Esophagus mucosa (tissue), 1 donor: ENCODE results near the gene BEST1. TPM values are rescaled to one million over a fixed set of nuclear protein-coding genes. Genes with fewer than 3 reads are reported as not detected.
A peak's percentile ranks its signal among the peaks of the same experiment; 100 is the strongest.
"Not testable (repeated sequence)": the region's sequence is repeated elsewhere in the genome, so short reads cannot be mapped to it uniquely, and the experiment has no call there.

Experiments used
- ATAC-seq: fragments of 200-7000 bp; cut with Tn5 transposase; one replicate; pipeline ENCODE4 v1.9.1; 2020
- total RNA-seq: library from RNA; stranded (reverse); gene quantifications from one replicate; pipeline ENCODE4 v1.2.4, GENCODE V29; 2023
- donor health status: DM: yes; HTN: yes; CAD: no.

Gene BEST1
- total RNA-seq, 1 donor from 2014 or later: 0.44 TPM

DNA sequence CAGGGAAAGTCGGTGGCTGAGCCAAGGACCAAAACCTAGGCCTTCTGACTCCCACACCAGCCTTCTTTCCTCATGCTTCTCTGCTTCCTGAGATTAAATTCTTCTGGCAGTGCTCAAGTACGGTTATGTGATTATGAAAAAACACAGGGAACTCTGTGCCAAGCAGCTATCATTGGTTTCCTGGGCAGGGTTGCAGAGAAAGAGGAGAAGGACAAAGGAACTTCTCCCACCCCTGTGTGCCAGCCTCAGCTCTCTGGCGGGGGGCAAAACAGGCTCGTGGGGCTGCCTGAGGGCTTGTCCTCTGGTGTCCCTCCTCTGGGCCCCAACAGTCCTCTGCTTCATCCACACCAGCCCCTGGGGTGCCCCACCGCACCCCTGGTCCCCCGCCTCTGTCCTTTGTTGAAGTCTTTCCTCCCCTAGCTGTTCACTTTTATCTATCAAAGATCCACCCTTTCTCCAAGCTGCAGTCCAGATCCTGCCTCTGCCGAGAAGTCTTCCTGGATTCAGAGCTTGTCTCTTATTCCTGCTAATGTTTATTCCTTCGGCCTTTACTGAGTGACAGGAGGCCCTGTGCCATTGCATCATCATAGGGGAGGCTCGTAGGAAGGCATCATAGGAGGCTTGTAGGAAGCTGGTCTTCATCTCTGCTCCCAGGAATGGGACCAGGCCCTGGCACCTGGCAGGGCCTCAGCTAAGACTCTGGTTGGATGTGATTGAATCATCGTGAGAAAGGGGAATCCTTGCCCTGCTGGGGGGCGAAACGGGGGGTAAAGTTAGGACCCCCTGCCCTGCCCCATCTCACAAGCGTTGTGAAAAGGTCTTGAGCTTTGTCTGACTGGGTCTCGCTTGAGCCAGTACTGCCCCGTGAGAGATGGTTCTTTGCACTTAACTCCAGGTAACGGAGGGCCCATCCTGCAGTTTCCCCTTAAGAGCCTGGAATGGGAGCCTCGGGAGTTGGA, 28.8 kb downstream of the BEST1 start:
- ATAC-seq: no peak

DNA sequence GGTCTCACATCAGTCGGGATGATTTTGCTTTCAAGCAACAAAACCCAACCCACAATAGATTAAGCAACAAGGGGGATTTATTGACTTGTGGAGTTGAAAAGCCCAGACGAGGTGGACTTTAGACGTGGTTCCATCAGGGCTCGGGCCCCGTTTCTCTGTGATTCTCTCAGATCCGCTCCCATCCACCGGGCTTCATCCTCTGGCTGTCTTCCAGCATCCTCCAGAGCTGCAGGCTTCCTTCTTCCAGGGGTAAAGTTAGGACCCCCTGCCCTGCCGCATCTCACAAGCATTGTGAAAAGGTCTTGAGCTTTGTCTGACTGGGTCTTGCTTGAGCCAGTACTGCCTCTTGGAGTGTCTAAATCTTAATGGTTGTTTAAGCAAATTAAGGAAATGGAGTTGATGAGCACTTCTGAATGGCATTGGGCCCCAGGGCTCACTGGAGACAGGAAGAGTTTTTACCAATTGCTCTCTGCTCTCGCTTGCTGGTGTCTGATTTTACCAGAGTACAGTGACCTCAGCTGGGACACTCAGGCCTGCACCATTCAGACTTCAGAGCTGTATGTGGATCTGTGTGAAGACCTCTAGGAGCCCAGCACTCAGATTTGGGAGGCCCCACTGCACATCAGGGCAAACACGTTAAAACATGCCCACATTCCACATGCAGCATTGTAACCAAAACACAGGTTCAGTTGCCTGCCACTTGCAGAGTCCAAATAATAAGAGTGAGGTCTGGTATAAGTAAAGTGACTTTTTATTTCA, 30.8 kb downstream of the BEST1 start:
- peak; percentile 47 for ATAC-seq

DNA sequence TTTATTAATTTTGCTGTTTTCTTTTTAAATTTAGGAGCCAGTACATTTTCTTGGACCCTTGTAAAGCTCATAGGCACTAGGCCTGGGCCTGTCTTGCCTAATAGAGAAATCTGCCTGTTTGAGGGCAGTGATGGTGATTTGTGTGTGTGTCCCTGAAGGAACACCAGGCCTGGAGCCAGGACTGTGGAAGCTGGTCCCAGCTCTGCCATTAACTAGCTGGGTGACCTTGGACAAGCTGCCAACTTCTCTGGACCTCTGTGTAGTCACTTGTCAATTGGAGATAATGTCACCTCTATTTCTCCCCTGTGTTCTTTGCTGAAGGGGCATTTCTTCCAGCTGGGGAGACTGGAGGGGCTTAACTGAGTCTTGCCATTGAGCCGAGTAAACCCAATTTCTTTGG, 33.3 kb downstream of the BEST1 start:
- no peak for ATAC-seq

DNA sequence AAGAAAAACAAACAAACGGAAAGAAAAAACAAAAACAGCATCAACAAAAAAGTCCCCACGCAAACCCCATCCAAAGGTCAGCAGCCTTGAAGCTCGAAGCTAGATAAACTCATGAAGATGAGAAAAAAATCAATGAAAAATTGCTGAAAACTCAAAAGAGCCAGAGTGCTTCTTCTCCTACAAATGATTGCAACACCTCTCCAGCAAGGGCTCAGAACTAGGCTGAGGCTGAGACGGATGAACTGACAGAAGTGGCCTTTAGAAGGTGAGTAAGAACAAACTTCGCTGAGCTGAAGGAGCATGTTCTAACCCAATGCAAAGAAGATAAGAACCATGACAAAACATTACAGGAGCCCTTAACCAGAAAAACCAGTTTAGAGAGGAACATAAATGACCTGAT, 35.7 kb downstream of the BEST1 start:
- ATAC-seq: peak; percentile 84

DNA sequence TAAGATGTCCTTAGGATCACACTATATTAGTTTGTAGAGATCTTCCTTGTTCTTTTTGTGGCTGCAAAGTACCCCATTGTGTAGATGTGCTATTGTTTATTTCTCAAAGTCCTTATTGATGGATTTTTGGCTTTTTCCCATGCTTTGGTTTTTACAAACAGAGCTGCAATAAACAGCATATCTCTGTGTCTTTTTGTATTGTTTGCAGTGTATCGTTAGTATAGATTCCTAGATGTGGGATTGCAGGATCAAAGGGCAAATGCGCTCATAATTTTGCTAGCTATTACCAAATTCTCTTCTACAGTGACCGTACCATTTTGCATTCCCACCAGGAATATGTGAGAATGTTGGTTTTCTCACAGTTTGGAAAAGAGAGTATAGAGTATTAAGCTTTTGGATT, 44.8 kb downstream of the BEST1 start:
- ATAC-seq: no peak

DNA sequence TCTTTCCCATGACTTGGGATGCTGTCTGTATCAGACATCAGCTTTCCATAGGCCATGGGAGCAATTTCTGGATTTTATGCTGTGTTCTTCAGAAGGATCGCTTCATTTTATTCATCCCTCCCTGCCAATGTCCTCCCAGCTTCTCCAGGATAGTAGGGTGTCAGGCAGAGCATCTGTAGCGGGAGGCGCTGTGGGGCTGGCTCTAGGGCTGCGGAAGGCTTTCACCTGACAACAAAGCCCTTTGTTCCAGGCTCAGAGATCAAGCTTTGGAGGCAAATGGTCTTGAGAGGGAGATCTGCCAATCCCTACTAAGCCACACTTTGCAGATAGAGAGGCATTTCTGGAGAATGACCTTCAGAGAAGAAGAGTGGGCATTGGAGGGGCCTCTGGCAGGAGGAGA, 46.8 kb downstream of the BEST1 start:
- ATAC-seq: no peak

DNA sequence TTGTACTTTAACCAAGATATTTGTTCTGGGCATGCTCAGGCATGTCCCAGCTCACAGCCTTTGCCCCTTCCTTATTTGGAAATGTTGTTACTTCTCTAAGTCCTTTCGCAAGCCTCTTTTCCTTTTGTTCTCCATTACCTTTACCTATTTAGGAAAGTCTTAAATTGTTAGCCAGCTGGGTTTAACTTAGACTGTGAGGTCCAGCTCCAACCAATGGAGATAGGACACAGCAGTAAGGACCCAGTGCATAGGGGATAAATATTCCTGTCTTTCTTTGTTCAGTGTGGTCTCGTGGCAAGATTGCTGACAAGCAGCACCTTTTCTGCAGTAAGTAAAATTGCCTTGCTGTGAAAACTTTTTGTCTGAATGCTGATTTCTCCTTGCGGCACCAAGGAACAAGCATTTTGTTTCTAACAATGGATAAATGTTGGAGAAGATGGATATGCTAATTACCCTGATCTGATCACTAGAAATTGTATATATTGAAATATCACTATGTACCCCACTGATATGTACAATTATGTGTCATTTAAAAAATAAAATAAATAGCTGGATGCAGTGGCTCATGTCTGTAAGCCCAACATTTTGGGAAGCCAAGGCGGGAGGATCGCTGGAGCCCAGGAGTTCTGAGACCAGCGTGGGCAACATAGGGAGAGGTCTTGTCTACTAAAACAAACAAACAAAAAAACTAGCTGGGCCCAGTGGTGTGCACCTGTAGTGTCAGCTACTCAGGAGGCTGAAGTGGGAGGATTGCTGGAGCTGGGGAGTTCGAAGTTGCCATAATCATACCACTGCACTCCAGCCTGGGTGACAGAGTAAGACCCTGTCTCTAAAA, 49.2 kb downstream of the BEST1 start:
- no peak for ATAC-seq

DNA sequence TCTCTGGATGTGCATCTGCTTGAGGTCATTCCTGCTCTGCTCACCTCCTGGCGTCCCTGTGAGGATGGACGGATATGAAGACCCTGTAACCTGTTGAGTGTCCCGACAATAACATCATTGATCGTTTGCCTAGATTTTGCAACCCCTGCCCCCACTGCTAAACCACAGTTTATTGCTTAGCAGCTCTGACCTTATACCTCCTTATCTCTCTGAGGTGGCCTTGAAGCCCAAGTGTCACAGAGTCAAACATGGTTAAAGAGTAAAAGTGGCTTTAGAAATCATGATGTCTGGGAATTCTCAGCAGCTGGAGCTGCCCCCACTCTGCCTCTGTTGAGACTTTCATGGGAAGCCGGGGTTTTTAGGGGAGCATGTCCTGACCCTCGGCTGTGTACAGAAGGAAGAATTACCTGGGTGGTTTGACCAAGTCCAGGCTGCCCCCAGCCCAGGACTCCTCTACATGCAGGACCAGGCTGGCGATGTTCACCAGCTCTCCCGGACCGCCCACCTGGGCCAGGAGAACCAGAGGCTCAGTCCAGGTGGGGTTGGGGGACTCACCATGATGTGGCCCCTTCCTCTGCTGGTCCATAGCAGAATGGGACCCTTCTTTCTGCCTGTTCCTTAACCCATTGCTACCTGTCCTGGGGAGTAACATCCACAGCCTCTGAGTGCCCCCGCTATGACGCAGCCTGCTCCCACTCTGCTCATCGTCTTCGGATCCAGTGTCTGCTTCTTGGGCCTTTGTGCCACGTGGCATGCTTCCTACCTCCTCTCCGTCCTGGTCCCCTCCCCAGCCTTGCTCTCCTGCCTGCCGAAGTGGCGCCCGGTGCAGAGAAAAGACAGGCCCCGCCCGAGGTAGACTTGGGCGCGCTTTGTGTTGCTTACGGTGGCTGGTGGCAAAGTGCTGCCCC, 50.6 kb downstream of the BEST1 start:
- no peak for ATAC-seq

DNA sequence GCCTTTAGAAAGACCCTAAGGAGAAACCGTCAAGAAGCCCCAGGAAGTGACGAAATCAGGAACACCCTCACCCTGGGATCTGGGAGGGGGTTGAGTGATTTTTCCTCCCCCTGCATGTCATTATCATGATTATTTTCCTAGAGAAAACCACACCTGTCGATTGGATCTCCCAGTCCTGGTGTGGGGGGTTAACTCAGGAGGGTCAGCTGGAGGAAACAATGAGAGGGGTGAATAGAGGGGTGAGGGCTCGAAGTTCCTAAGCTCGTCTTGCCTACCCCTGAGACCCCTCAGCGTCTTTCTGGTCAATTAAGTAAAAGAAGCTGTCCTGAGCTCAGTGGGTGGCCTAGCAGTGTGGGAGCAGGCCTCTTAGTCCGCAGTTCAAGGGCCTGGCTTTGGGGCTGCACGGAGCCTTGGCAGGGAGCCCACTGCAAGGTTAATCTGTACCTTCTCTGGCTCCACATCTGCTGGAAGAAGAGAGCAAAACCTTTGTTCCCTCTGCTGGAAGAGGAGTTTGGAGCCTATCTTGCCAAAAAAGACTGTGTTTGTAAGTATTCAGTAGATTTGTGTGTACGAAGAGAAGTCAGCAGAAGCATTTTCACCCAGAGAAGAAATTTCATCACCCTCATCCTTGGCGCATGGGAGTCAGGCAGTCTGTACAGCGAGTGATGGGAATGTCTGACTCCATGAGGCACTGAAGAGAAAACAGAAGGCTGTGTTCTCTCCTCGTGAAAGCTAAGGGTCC, 51.5 kb downstream of the BEST1 start:
- ATAC-seq: no peak

DNA sequence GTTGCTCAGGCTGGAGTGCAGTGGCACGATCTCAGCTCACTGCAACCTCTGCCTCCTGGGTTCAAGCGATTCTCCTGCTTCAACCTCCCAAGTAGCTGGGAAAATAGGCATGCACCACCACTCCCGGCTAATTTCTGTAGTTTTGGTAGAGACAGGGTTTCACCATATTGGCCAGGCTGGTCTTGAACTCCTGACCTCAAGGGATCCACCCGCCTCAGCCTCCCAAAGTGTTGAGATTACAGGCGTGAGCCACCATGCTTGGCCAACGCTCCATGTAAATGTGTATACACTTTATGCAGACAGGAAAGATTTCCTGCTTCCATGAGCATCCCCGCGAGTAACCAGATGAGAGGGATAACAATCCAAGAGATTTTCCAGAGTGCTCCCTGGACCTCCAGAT, 52.1 kb downstream of the BEST1 start:
- not testable (repeated sequence) for ATAC-seq

DNA sequence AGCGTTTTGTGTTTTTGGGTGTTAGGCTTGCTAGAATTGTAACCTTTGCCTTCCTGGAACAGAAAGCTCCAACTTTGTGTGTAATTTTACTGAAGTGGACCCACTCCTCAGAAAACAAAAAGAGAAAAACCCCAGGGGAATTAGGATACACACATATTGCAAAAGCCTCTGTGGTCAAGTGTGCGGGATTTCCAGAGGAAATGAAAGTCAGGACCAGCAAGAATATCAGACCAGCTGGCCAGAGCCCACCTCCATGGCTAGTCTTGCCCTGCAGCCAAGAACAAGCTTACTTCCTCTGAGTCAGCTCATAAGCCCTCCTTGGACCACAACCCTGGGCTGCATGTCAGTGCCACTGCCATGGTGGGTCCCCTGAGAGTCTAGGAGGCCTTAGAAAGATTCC, 54.3 kb downstream of the BEST1 start:
- peak; percentile 32 for ATAC-seq

DNA sequence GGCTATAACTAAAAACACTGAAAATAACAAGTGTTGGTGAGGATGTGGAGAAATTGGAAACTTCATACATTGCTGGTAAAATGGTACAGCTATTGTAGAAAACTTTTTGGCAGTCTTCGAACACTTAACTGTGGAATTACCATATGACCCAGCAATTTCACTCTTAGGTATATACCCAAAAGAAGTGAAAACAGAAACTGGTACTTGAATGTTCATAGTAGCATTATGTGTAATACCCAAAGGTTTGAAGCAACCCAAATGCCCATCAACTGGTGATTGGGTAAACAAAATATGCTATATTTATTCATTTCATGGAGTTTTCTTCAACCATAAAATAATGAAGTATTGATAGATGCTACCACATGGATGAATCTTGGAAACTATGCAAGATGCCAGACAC, 58.0 kb downstream of the BEST1 start:
- ATAC-seq: no peak

DNA sequence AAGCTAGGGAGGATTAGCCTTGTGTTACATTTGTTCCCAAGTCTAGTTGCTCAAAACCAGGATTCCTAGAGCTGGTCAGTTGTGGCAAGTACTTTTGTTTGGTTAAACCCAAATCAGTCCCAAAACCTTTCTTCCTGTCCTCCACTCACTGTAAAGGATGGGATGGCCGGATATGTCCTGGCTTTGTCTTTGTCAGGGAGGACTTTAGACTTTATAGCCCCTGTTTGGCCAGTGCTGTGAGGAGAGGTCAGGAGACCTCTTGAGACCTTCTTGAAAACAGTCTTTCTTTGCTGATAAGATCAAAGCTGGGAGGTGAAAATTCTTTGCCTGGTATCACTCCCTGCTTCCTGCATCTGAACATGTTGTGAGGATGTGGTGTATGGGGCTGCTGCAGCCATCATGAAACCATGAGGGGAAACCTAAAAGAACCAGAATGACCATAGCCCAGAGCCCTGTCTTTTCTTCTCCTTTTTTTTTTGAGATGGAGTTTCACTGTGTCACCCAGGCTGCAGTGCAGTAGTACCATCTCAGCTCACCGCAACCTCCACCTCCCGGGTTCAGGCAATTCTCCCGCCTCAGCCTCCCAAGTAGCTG, 60.9 kb downstream of the BEST1 start:
- ATAC-seq: no peak

DNA sequence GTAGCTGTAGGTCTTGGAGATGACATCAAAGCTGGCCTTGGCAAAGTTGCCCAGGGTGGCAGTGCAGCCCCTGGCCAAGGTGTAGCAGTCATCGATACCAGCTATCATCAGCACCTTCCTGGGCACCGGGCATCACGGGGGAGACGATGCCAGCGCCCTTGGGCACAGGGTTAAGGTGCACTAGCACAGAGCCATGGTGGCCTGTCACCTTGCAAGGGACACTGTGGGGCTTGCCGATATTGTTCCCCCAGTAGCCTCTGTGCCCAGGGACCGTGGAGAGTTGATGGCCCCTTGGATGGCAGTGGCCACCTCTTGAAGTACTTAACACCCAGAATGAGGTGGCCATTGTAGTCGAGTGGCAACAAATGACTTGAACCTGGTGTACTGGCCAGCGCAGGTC, 61.7 kb downstream of the BEST1 start:
- no peak for ATAC-seq

DNA sequence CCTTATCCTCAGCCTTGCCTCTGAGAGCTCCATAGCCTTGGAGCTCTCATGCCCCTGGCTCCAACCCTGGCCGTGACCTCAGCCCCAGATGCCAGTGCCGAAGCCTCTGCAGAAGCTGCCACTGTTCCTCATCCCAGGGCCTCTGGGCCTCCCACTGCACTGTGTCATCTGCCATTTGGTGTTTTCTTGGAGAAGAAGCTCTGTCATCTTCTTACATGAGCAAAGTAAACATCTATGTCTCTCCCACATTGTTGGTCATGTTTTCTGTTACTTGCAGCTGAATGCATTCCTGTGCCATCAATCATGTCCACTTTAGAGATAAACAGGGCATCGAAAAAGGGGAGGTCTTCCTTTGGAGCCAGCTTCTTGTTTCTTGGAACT, 62.3 kb downstream of the BEST1 start:
- no peak for ATAC-seq

DNA sequence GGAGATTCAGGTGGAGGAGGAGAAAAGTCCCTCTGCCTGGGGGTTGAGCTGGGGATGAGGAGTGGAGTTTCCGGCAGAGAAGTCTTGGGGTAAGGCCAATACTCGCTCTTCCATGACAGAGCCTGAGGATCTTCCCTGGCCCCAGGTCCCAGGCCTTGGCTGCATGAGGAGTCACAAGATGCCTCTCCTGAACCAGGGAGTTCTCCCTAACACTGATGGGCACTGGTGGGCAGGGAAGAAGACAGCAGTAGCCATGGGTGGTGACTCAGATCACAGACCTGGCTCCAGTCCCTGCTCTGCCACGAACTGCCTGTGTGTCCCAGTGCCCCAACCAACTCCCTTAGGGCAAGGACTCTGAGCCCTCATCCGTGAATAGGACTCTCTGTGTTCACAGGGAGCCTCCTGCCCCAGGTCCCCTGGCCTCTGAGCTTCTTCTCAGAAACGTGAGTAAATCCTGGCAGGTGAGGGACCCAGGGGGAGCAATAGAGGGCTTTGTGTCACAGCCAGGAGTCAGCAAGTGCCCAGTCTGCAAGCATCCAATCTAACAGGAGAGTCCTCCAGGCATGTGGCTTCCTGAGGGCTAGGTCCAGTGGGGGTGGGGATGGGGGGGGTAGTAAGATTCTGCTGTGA, 62.8 kb downstream of the BEST1 start:
- peak; percentile 65 for ATAC-seq
